Fibroblast of lung (primary cell): ENCODE data around the gene GRIN2A. TPM values are rescaled to one million over a fixed set of nuclear protein-coding genes. Genes with fewer than 3 reads are reported as not detected.
A peak's percentile ranks its signal among the peaks of the same experiment; 100 is the strongest.

ENCODE experiments used
- DNase-seq, 2 donors: peaks; one replicate each; pipeline versions ENCODE4 v3.0.0 to v3.0.0-alpha.2; 2010; ENCODE audit warnings: low read depth in 2 of 2
- H2AFZ ChIP-seq: 2 replicates; pipeline ENCODE4 v1.5.1; 2012; ENCODE audit warnings: low read length, control low read depth, inconsistent platforms
- H3K27ac ChIP-seq: 2 replicates; pipeline ENCODE4 v1.5.1; 2011; ENCODE audit warnings: low read length, control low read depth; ENCODE audit not compliant: insufficient read depth
- H3K27me3 ChIP-seq: 2 replicates; pipeline ENCODE4 v1.5.1; 2011; ENCODE audit warnings: mild to moderate bottlenecking, low read length; ENCODE audit not compliant: control insufficient read depth, insufficient read depth
- H3K36me3 ChIP-seq: 2 replicates; pipeline ENCODE4 v1.5.1; 2011; ENCODE audit warnings: low read length; ENCODE audit not compliant: control insufficient read depth, insufficient read depth
- H3K4me1 ChIP-seq: 2 replicates; pipeline ENCODE4 v1.5.1; 2011; ENCODE audit warnings: low read length; ENCODE audit not compliant: control insufficient read depth, insufficient read depth; ENCODE audit errors: extremely low read depth
- H3K4me2 ChIP-seq: 2 replicates; pipeline ENCODE4 v1.5.1; 2011; ENCODE audit warnings: low read length, control low read depth; ENCODE audit not compliant: insufficient read depth; ENCODE audit errors: extremely low read depth
- H3K4me3 ChIP-seq, 4 experiments: fragments of 200-600 bp in 1 of 4; sonication (generic) in 1 of 4; replicated peaks in 1 of 4; 2 replicates each; pipeline ENCODE4 v1.5.1; 2011 to 2016; ENCODE audit warnings: low read length in 4 of 4, low read depth in 3 of 4, mild to moderate bottlenecking in 3 of 4, control low read depth in 2 of 4, inconsistent platforms in 1 of 4, mixed read lengths in 1 of 4; ENCODE audit not compliant: insufficient read depth in 1 of 4; ENCODE audit errors: control extremely low read depth in 1 of 4
- H3K79me2 ChIP-seq: 2 replicates; pipeline ENCODE4 v1.5.1; 2012; ENCODE audit warnings: mild to moderate bottlenecking, low read length, inconsistent platforms; ENCODE audit not compliant: control insufficient read depth, insufficient read depth
- H3K9ac ChIP-seq: 2 replicates; pipeline ENCODE4 v1.5.1; 2011; ENCODE audit warnings: mild to moderate bottlenecking, low read length, control low read depth; ENCODE audit not compliant: insufficient read depth
- H3K9me3 ChIP-seq: 2 replicates; pipeline ENCODE4 v1.5.1; 2012; ENCODE audit warnings: low read depth, low read length; ENCODE audit not compliant: control insufficient read depth, insufficient read depth
- H4K20me1 ChIP-seq: 2 replicates; pipeline ENCODE4 v1.5.1; 2011; ENCODE audit warnings: low read length; ENCODE audit not compliant: control insufficient read depth, insufficient read depth; ENCODE audit errors: extremely low read depth
- CTCF ChIP-seq, 2 donors: IDR thresholded peaks in 1 of 2; conservative IDR thresholded peaks in 1 of 2; 1 replicate in 1 of 2; 2 replicates in 1 of 2; pipeline ENCODE4 v1.5.1; 2011 to 2012; ENCODE audit warnings: low read length in 2 of 2, control low read depth in 1 of 2, inconsistent platforms in 1 of 2, low read depth in 1 of 2, mild to moderate bottlenecking in 1 of 2
- EZH2 ChIP-seq: IDR thresholded peaks from 2 replicates; pipeline ENCODE4 v1.5.1; 2012; ENCODE audit warnings: low read length, control low read depth, mild to moderate bottlenecking; ENCODE audit errors: missing control alignments
- polyA plus RNA-seq, 2 donors: library from polyadenylated mRNA; depleted of rRNA in 1 of 2; stranded (reverse) in 1 of 2; unstranded in 1 of 2; fragments of >200 nt; gene quantifications; 2 replicates each; pipeline ENCODE4 v1.2.1, GENCODE V29; 2011 to 2012; ENCODE audit warnings: missing spikeins in 1 of 2
- total RNA-seq: library from RNA; depleted of rRNA; stranded (reverse); fragments of >200 nt; gene quantifications from 2 replicates; pipeline ENCODE4 v1.2.1, GENCODE V29; 2014

GRIN2A gene
- total and polyA plus RNA-seq, 2 donors (not counting 1 experiment from before 2014, with no cell fraction given) = 0.15 to 0.33 TPM

DNA sequence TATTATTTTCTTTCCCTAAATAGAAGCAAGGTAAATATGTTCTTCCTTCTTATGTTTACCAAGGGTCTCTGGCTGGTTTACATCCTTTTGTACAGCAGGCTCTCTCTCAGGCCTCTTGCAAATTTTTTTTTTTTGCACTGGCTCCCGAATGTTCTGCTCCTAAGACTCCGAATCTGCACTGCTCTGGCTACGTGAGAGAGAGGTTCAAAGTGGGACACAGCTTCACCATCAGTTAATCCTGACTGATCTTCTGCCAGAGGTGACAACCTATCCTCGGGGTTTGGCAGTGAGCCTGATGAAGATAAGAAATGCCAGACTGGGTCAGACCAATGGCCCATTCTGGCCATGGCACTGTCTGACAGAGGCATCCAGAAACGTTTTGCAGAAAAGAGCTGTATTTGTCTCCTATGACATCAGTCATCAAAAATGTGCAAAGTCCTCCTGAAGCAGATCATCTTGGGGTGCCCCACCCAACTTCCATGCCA is 136.9 kb downstream of the GRIN2A start:
- Histone ChIP-seq H4K20me1 (no peaks in the 10 kb centered on the region), H3K79me2 (no peaks in the 10 kb centered on the region), H3K27ac (no peak overlapping the region), H3K4me1 (no peaks in the 10 kb centered on the region), H3K9ac (no peak overlapping the region), H3K36me3 (no peaks in the 10 kb centered on the region), H3K4me2 (no peak overlapping the region), H2AFZ (no peak overlapping the region), H3K9me3 (no peaks in the 10 kb centered on the region), H3K4me3 (no peak overlapping the region), H3K27me3 (no peaks in the 10 kb centered on the region)
- TF ChIP-seq CTCF (conservative IDR thresholded peaks at IDR 0.05 in 1 of 2, IDR thresholded peaks at IDR 0.05 in 1 of 2; ENCODE audit: low read depth in 1 of 2, low read length in 2 of 2) = no peak
- TF ChIP-seq EZH2 = no peak
- no peak for DNase-seq

- H3K36me3 ChIP-seq = no peaks in the 10 kb centered on the region
- no peak overlapping the region for H3K4me3 ChIP-seq
- no peaks in the 10 kb centered on the region for H3K79me2 ChIP-seq
- no peaks in the 10 kb centered on the region for H4K20me1 ChIP-seq
- no peaks in the 10 kb centered on the region for H3K27me3 ChIP-seq
- H2AFZ ChIP-seq = no peak overlapping the region
- DNase-seq = no peak
- H3K4me2 ChIP-seq = no peak overlapping the region
- no peak overlapping the region for H3K9ac ChIP-seq
- no peaks in the 10 kb centered on the region for H3K4me1 ChIP-seq
- no peak for TF ChIP-seq CTCF (conservative IDR thresholded peaks at IDR 0.05 in 1 of 2, IDR thresholded peaks at IDR 0.05 in 1 of 2; ENCODE audit: low read depth in 1 of 2, low read length in 2 of 2)
- no peak for TF ChIP-seq EZH2
- H3K27ac ChIP-seq = no peak overlapping the region
- H3K9me3 ChIP-seq = no peaks in the 10 kb centered on the region
Observed at GRCh38 chr16:10040136-10041080, 141.8 kb downstream of the GRIN2A start.

GRCh38 chr16:10039220-10040096 is 142.8 kb downstream of the GRIN2A start:
- peak in 1 of 2 donors; percentile 37 for DNase-seq
- H3K27ac ChIP-seq = no peak overlapping the region
- H3K9ac ChIP-seq = no peak overlapping the region
- no peaks in the 10 kb centered on the region for H3K9me3 ChIP-seq
- H3K36me3 ChIP-seq = no peaks in the 10 kb centered on the region
- TF ChIP-seq CTCF (conservative IDR thresholded peaks at IDR 0.05 in 1 of 2, IDR thresholded peaks at IDR 0.05 in 1 of 2; ENCODE audit: low read depth in 1 of 2, low read length in 2 of 2) (no peak), EZH2 (no peak)
- H2AFZ ChIP-seq = no peak overlapping the region
- no peaks in the 10 kb centered on the region for H4K20me1 ChIP-seq
- H3K27me3 ChIP-seq = no peaks in the 10 kb centered on the region
- no peaks in the 10 kb centered on the region for H3K79me2 ChIP-seq
- H3K4me1 ChIP-seq = no peaks in the 10 kb centered on the region
- peak overlapping the region in 1 of 4 experiments; percentile 20 for H3K4me3 ChIP-seq
- peak overlapping the region; percentile 40 for H3K4me2 ChIP-seq
